COLO668 (cell line): ENCODE measurements around the gene PLEKHM3.
"Not testable (repeated sequence)": the region's sequence is repeated elsewhere in the genome, so short reads cannot be mapped to it uniquely, and the experiment has no call there.

Experiments used
- DNase-seq: peaks from one replicate; lab custom pipeline; 2025; ENCODE audit not compliant: unreplicated experiment; lab: John Stamatoyannopoulos, UW

Gene PLEKHM3

DNA sequence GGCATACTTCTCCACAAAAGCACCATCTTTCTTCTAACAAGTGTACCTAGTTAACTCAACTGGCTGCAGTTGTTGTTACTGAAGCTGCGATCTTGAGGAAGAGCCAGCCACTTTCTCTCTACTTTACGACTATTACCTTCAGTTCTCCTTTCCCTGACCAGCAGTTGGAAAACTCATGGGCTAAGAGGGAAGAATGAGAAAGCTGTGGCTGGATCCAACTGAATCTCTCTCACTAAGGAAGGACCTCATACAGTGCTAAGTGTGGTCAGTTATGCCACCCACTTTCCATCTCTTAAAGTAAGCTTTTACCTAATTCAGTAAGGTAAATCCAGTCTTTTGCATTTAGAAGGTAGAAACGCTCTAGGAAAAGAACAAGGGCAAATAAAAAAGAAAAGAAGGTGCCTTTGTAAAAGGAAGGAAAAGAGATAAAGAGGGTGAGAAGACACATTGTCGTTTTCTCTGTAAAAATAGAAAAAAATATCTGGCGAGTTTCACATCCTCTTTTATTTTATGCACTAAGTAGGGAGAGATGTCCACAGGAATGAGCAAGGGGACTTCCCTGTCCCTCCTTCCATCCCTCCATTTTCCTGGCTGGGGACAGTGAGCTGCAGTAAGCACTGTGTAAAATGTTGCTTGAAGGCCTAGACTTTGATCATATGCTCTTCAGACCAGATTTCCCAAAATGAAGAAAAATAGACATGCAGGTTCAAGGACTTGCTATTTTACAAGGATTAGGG, 73.4 kb downstream of the PLEKHM3 start:
- no peak for DNase-seq

DNA sequence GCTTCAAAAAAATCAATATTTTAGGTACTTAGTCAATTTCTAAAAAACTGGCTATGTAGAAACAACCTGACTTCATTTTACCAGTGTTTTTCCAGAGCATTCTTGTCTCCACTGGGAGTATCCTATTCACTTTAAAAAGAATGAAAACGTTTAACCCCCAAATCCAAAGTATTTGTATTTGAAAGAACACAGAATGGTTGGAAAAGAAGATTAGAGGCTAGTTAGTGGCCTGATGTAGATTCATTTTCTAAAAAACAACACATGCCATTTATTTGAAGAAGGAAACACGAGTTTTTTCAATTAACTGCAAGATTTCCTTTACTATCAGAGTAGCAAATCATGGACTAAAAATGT, 74.6 kb downstream of the PLEKHM3 start:
- DNase-seq: no peak

- DNase-seq: no peak
Observed at GRCh38 chr2:207950063-207950760, 75.1 kb downstream of the PLEKHM3 start.

DNA sequence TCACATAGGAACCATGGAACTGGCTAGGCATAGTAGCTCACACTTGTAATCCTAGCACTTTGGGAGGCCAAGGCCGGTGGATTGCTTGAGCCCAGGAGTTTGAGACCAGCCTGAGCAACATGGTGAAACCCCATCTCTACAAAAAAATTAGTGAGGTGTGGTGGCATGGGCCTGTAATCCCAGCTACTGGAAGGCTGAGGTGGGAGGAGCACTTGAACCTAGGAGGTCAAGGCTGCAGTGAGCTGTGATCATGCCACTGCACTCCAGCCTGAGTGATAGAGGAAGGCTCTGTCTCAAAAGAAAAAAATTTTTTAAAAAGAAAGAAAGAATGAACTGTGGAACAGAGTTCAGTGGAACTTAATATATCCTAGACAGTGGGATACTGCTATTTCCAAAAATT, 76.1 kb downstream of the PLEKHM3 start:
- not testable (repeated sequence) for DNase-seq

DNA sequence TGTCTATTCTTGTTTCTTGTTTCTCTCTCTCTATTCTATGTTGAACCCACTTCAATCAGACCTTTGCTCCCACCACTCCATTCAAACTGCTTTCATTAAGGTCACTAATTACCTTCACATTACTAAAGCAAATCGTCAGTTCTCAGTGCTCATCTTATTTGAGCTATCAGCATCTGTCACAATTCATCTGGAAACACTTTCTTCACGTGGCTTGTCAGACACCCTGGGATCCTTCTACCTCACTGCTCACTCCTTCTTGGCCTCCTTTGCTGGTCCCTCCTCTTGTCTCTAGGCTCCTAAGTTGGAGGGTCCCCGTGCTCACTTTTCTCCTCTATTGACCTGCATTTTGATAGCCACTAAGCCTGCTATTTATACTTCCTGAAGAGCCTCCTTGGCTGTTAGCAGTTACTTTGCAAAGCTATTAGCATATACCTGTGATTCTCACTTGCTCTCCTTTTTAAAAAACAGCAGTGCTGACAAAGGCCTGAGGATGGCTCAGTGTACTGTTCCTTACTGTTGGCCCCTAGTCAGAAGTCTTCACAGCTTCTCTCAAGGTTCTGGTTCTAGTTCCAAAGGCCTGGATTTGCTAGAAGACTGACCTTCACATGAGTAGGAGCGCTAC, 80.2 kb downstream of the PLEKHM3 start:
- DNase-seq: no peak

DNA sequence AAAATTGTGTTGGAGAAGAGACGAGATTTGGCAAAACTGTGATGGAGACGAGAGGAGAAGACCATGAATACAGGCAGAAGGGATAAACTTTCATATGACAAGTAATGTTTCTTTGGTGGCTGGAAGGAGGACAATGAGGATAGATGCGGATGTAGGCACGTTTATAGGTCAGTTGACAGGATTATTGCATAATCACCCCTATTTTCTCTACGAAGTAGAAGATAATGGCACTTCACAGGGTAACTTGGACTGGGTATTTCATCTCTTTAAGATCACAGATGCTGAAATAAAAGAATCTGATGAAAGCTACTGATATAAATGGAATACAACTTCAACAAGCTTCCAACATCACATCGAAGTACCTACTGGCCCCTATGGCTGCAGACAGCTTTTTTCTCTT, 81.0 kb downstream of the PLEKHM3 start:
- DNase-seq: no peak

GRCh38 chr2:207939342-207940108, 85.8 kb downstream of the PLEKHM3 start:
- peak; percentile 57 for DNase-seq

- DNase-seq: peak; percentile 7
Observed at GRCh38 chr2:207938886-207939285, 86.4 kb downstream of the PLEKHM3 start.

DNA sequence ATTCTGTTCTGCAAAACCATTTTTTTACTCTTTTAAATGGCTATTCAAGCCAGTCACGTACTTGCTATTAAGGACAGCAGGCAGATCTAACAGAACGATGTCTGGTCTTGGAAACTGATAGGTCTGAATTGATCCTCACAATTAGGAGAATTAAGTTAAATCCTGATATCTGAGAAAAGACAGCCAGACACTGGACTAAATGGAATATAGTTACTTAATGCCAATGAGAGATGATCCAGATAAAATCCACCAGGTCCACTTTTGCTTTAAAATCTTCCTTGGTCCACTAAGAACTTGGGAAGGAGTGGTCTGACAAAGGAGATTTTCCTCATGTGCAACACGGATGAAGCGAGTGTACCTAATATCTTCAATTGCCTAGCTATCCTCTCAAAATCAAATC, 86.9 kb downstream of the PLEKHM3 start:
- DNase-seq: no peak

DNA sequence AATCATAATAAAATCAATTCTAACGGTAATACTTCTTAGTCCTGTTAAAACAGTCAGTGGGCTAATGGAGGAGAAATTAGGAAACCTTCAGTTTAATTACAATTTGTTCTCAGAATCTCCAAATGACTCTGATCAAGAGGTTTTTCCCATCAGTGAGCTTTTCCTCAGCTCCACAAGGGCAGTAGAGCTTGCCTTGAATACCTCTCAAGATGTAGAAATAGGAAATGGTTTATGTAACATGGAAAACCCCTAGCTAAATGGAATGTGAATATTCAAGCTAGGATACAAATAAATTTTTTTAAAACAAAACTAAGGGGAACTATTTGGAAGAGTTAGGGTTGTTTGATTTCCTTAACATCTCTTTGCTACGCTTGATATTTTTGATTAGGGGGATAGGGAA, 87.5 kb downstream of the PLEKHM3 start:
- DNase-seq: no peak

DNA sequence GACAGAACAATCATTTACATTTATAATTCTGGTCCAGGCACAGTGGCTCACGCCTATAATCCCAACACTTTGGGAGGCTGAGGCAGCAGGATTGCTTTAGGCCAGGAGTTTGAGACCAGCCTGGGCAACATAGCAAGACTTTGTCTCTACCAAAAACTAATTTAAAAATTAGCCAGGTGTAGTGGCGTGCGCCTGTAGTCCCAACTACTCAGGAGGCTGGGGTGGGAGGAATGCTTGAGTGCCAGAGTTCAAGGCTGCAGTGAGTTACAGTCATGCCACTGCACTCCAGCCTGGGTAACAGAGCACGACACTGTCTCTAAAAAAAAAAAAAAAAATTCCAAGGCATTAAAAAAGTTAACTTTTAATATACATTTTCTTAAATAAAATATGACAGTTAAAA, 88.1 kb downstream of the PLEKHM3 start:
- no peak for DNase-seq

DNA sequence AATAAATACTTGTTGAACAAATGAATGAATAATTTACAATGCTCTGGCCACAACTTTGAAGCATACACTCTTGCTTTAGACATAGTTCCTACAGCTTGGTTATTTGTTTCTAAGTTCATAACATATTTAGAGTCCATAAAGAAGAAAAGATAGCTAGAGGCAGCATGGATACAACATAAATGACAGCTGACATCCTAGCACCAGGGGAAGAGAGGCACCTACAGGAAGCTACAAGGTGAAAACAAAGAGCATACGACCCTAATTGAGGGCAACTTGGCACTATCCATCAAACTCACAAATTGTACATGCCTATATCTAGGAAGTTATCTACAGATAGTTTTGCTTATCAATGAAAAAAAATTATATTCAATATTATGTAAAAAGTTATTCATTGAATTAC, 88.9 kb downstream of the PLEKHM3 start:
- DNase-seq: no peak

- DNase-seq: no peak
Observed at GRCh38 chr2:207935991-207936370, 89.3 kb downstream of the PLEKHM3 start.

GRCh38 chr2:207935121-207935990, 90.0 kb downstream of the PLEKHM3 start:
- DNase-seq: no peak

- no peak for DNase-seq
Observed at GRCh38 chr2:207934720-207935119, 90.6 kb downstream of the PLEKHM3 start.

DNA sequence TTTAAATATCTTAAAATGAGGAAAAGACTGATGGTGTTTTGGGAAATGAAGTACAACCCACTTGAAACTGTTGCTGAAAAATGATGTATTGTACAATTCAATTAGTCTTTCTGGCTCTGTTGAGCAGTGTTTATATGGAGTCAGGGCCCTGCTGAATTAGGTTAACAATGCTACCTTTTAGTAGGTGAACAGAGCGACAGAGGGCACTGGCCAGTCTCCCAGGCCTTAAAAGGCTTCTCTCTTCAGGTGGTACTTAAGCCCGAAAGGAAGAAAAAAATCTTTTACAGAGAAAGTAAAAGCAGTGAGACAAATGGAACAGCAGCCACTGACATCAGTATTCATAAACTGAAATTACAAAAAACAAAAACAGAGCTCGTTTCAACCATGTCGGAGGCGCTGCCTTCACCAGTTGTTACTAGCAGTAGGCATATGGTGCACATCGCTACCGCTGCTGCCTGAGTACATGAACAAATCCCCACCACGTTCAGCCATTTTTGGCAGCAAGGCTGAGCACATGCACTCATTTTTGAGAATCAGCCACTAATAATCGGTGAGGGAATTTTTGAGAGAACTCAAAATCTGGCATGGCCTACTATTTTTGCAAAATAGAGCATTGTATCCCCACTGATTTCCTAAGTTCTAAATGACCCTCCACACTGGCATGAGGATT, 91.8 kb downstream of the PLEKHM3 start:
- DNase-seq: no peak

- no peak for DNase-seq
Observed at GRCh38 chr2:207932106-207932505, 93.2 kb downstream of the PLEKHM3 start.

DNA sequence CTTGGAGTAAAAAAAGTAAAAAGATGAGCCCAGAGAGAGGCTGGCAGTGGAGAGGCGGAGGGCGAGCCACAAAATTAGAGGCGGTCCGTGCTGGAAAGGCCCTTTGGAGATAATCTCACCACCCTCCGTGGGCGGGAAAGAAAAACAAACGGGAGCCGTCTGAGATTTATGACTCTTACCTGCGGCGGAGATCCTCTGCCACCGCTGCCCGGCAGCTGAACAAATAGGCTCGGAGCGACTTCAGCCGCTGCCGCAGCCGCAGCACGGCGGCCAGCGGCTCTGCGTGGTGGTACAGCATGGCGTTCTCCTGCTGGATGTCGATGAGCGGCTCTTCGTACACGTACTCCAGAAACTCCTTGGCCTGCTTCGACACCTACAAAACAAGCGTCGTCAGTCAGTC, 94.6 kb downstream of the PLEKHM3 start:
- DNase-seq: peak; percentile 95

DNA sequence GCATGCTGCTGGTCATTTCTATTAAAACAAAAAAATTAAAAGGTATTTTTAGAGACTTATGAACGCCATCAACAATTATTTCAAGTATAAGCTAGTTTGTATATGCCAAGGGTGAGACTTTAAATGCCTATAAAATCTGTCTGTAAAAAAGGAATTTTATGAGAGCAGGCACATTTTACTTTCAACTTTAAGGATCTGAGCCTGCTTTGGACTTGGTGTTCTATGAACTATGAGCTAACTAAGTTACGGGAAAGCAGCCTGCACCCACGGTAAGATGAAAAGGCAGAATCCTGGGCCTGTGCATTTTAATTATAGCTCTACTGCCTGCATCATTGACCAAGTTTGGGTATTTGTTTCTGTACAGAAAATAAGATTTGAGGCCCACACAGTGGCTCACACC, 95.4 kb downstream of the PLEKHM3 start:
- no peak for DNase-seq

DNA sequence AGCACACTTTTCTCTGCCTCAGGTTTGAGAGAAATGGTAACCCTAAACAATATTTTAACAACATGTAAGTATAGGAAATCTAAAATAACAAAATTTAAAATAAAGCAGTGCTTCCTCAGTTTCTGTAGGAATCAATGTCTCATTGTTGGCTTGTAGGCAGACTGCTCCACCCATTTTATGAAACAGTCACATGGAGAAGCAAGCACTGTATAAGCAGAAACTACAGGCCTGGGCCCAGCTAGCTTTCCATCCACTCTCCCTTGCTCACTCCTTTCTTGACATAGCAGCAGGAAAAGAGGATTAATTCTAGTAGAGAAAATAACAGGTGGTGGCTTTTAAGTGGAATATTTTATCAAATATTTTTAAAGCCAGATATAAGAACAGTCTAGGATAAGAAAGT, 97.2 kb downstream of the PLEKHM3 start:
- no peak for DNase-seq
